ENCODE results near the gene THAP6. TPM values are rescaled to one million over a fixed set of nuclear protein-coding genes. Genes with fewer than 3 reads are reported as not detected.

The THAP6 gene
- total RNA-seq, 2 donors from 2014 or later, result 13.7 to 25.0 TPM

GRCh38 chr4:75547647-75548387, 33.5 kb downstream of the THAP6 start:
- Histone ChIP-seq H3K27ac (ENCODE audit: low read depth, low read length) (no peak overlapping the region), H3K9me3 (ENCODE audit: control insufficient read depth, low read length) (no peaks in the 10 kb centered on the region), H3K9ac (ENCODE audit: extremely low read depth, low read length, poor library complexity, severe bottlenecking) (no peak overlapping the region), H3K36me3 (ENCODE audit: control insufficient read depth, insufficient read depth, low read length) (no peaks in the 10 kb centered on the region), H3K4me1 (ENCODE audit: control insufficient read depth, insufficient read depth, low read length) (no peaks in the 10 kb centered on the region), H3K27me3 (ENCODE audit: control insufficient read depth, insufficient read depth, low read length, poor library complexity, severe bottlenecking) (no peaks in the 10 kb centered on the region), H3K4me3 (ENCODE audit: low read length) (no peak overlapping the region)
- Mint-ChIP-seq H3K9me3 (no peaks in the 10 kb centered on the region), H3K4me1 (no peaks in the 10 kb centered on the region), H3K27ac (no peak overlapping the region), H3K36me3 (ENCODE audit: low read depth) (peaks cover 3% of the 10 kb centered on the region), H3K27me3 (ENCODE audit: insufficient read depth) (no peaks in the 10 kb centered on the region), H3K4me3 (no peak overlapping the region)
- no peak for DNase-seq
- WGBS, 2 experiments (ENCODE audit: insufficient coverage in 1 of 2, insufficient read length in 1 of 2), result 95 to 100% methylated on average over 3 to 15 of the region's 15 CpGs
- TF ChIP-seq CTCF (conservative IDR thresholded peaks at IDR 0.05), result no peak

- Mint-ChIP-seq H3K36me3 (ENCODE audit: low read depth) (peaks cover 3% of the 10 kb centered on the region), H3K27me3 (ENCODE audit: insufficient read depth) (no peaks in the 10 kb centered on the region), H3K9me3 (no peaks in the 10 kb centered on the region), H3K4me1 (no peaks in the 10 kb centered on the region), H3K4me3 (no peak overlapping the region), H3K27ac (no peak overlapping the region)
- H3K9me3 ChIP-seq (ENCODE audit: control insufficient read depth, low read length), result no peaks in the 10 kb centered on the region
- no peaks in the 10 kb centered on the region for H3K27me3 ChIP-seq (ENCODE audit: control insufficient read depth, insufficient read depth, low read length, poor library complexity, severe bottlenecking)
- no peaks in the 10 kb centered on the region for H3K4me1 ChIP-seq (ENCODE audit: control insufficient read depth, insufficient read depth, low read length)
- 93 to 94% methylated on average over 2 of the region's 2 CpGs for WGBS, 2 experiments (ENCODE audit: insufficient coverage in 1 of 2, insufficient read length in 1 of 2)
- no peak overlapping the region for H3K4me3 ChIP-seq (ENCODE audit: low read length)
- no peak for TF ChIP-seq CTCF (conservative IDR thresholded peaks at IDR 0.05)
- H3K9ac ChIP-seq (ENCODE audit: extremely low read depth, low read length, poor library complexity, severe bottlenecking), result no peak overlapping the region
- no peak for DNase-seq
- no peaks in the 10 kb centered on the region for H3K36me3 ChIP-seq (ENCODE audit: control insufficient read depth, insufficient read depth, low read length)
- H3K27ac ChIP-seq (ENCODE audit: low read depth, low read length), result no peak overlapping the region
These were observed 34.7 kb downstream of the THAP6 start for GRCh38 chr4:75549019-75549418.

- Mint-ChIP-seq H3K27me3 (ENCODE audit: insufficient read depth) (no peaks in the 10 kb centered on the region), H3K36me3 (ENCODE audit: low read depth) (no peaks in the 10 kb centered on the region), H3K27ac (no peak overlapping the region), H3K4me3 (no peak overlapping the region), H3K9me3 (no peaks in the 10 kb centered on the region), H3K4me1 (no peaks in the 10 kb centered on the region)
- Histone ChIP-seq H3K27ac (ENCODE audit: low read depth, low read length) (no peak overlapping the region), H3K9me3 (ENCODE audit: control insufficient read depth, low read length) (no peaks in the 10 kb centered on the region), H3K9ac (ENCODE audit: extremely low read depth, low read length, poor library complexity, severe bottlenecking) (no peak overlapping the region), H3K4me1 (ENCODE audit: control insufficient read depth, insufficient read depth, low read length) (no peaks in the 10 kb centered on the region), H3K27me3 (ENCODE audit: control insufficient read depth, insufficient read depth, low read length, poor library complexity, severe bottlenecking) (no peaks in the 10 kb centered on the region), H3K4me3 (ENCODE audit: low read length) (no peak overlapping the region), H3K36me3 (ENCODE audit: control insufficient read depth, insufficient read depth, low read length) (no peaks in the 10 kb centered on the region)
- DNase-seq, result no peak
- TF ChIP-seq CTCF (conservative IDR thresholded peaks at IDR 0.05), result no peak
These were observed 38.2 kb downstream of the THAP6 start for GRCh38 chr4:75552452-75552851.

Data from endodermal cell (in vitro differentiated cells).